Raji (cell line): Measurements from ENCODE around the gene SYNDIG1.

Experiments
- POLR2A ChIP-seq: IDR thresholded peaks from 2 replicates; pipeline ENCODE4 v1.6.1; 2011; ENCODE audit warnings: low read depth, low read length, control low read depth; ENCODE audit not compliant: insufficient read depth

Gene SYNDIG1

DNA sequence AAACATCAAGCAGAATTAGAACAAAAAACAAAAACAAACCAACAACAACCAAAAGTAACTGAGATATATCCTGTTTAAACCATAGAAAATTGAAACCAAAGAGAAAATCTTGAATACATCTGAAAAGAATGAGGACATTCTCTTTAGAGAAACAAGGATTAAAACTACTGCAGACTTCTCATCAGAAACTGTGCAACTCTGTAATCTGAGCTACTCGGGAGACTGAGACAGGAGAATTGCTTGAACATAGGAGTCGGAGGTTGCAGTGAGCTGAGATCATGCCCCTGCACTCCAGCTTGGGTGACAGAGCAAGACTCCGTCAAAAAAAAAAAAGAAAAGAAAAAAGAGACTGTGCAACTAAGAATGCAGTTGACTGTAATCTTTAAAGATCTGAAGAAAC lies 153.4 kb downstream of the SYNDIG1 start:
- no peak for TF ChIP-seq POLR2A

DNA sequence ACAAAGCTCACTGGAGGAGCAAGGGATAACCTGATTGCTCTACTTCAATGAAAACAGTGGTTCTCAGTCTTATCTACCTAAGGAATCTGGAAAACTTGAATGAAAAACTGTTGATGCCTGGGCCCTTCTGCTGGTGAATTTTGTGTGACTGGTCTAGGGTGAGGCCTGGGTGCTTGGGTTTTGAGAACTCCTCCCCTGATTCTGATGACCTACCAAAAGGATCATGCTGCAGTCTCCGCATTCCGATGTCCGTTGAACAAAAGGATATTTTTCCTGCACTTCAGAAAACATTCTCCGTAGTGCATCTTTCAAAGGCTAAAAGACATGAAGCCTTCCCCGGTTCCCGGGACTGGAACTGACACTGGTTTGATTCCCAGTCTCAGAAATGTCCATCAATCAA lies 157.9 kb downstream of the SYNDIG1 start:
- TF ChIP-seq POLR2A = no peak

DNA sequence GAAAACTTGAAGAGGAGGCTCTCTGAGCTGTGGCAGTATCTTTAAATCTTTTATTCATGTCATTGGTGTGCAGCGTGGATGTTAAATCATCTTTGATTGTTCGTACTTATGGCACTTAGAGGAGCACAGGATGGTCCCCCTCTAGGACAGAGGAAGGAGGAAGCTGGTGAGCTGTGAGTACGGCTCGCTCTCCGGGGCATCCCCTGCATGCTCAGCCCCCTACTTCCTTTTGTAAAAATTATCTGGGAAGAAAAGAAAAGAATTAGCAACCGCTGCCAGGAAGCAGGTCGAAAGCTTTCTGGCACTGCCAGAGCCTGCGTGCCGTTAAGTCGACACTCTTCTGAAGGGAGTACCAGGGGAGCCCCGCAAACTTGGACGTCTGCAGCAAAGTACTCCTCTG lies 158.5 kb downstream of the SYNDIG1 start:
- TF ChIP-seq POLR2A = no peak

DNA sequence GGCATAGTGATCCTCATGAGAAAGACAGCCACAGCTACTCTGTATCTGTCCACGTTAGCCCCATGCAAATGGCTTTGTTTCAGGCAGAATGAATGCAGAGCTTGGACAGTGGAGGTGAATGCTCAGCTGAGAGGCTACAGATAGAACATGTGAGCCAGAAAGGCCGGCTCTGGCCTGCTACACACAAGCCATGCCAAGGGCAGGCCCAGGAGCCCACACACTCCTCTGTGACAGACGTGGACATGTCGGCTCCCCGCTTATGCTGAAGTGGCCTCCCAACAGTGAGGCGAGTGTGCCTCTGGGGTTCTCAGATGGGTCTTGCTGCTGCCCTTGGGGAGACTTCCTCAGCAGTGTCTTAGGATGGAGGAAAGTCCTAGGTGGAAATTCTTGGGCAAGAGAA lies 159.6 kb downstream of the SYNDIG1 start:
- no peak for TF ChIP-seq POLR2A

DNA sequence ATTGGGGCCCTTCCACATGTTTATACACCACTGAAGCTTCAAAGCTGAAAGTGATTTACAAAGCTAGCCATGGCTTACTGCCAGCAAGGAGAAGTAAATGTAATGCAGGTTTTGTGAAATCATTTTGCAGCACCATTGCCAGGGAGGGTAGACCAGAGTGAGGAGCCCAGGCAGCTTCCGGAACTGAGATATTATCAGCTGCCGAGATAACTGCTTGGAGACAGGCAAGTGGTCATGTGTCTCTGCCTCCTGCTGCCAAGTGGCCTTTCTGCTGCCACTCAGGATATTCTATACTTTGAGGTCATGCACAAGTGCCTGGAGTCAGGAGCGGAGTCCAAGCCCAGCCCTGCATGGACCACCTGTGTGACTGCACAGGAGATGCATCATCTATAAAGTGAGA lies 160.2 kb downstream of the SYNDIG1 start:
- no peak for TF ChIP-seq POLR2A

DNA sequence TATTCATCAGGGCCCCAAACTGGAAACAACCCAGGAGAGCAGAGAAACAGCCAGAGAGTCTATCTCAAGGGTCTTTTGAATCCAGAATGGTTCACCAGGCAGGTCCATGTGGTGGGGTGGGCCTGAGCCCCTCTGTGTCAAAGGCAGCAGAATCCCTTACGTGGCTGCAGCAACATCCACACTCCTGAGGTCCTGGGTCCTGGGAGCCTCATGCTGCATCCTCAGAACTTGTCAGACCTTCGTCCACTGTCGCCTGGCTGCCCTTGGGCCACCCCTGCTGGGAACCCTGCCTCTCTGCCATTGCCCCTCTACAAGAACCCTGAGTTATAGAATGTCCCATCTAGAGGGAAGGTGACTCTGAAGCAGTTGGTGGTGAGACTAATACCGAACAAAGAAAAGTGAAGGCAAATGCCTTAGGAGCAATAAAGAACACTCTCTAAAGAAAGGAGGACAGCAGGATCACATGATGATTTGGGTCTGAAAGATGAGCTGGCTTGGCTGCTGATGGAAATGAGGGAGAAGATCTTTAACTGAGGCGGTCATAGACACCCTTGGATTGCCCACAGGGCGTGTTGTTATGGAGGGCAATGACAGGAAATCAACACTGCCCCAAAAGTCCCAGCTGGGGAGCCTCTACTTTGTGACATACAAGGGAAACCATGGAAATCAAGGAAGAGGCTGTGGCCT lies 161.2 kb downstream of the SYNDIG1 start:
- no peak for TF ChIP-seq POLR2A

DNA sequence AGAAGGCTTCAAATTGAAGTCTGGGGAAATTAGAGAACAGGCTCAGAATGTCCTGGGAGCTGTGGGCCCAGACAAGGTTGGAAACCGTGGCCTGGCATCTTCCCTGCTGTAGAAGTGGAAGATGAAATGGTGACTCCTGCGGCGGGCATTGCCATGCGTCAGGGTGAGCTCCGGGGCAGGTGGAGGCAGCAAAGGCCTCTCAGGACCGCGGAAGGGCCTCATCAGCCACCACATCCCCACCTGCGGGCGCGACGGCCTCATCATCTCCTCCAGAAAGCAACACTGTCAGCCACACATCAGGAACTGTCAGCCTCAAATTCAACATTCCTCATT lies 161.7 kb downstream of the SYNDIG1 start:
- TF ChIP-seq POLR2A = no peak

DNA sequence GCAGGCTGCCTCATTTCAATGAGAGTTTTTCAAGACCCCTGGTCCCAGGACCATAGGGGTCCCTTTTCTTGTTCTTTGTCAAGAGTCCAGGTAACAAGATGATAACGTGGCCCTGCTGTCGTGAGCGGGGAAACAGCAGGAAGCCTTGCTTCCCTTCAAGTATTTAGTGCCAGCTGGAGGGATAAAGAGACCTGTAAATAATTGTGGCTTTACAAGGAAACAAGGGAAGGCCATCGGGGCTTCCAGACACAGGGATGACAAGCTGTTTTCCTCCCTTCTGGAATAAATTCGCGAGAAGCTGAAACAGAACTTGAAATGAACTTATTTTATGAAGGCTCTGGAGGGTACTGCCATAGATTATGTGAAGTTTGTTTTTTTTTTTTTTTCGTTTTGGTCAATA lies 163.2 kb downstream of the SYNDIG1 start:
- no peak for TF ChIP-seq POLR2A

DNA sequence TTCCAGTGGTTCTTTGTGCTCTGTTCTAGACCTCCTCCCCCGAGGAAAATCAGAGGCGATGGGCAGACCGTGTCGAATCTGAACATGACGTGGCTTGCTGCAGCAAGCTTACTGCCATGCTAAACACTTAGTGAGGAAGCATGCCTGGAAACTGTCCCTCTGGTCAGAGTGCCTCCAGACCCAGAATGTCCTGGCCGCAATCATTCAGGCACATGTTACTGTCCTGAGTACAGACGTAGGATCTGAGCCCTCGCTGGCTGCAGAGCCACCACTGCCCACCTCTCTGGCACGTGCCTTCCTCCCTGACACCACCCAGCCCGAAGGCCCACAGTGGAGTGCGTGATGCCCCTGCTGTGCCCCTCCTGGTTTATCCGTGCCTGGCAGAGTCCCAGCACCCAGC lies 163.6 kb downstream of the SYNDIG1 start:
- TF ChIP-seq POLR2A = no peak

DNA sequence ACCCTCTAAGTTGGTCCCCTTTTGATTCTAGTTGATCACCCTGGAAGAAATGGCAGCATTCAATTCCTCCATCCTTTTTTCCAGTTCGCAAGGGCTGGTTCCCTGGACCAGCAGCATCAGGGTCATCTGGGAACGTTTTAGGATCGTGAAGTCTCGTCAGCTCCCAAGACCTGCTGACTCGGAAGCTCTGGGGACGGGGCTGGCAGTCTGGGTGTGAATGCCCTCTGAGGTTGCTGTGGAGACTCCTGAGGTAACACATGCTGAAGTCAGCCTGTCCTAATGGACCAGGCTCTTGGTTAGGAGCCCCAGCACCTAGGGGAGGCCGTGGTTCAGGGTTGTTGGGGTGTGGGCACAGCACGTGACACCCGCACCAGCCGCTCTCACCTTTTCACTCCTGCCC lies 164.1 kb downstream of the SYNDIG1 start:
- no peak for TF ChIP-seq POLR2A

DNA sequence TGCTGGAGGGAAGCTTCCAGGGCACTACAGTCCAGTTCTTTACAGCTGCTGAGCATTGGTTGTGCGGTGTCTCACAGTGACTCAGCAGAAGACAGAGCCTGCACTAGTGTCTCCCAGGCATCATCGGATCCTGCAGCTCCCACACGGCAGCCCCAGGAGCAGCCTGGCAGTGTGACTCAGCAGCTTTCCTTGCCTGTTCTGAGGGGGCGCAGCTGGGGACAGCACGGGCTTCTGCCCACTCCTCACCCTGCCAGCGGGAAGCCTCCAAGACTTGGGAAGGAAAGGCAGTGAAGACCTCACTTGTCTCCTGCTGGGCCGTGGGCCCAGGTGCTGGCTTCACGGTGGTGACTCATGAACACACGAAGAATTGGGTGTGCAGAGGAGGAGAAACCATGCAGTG lies 165.4 kb downstream of the SYNDIG1 start:
- no peak for TF ChIP-seq POLR2A

DNA sequence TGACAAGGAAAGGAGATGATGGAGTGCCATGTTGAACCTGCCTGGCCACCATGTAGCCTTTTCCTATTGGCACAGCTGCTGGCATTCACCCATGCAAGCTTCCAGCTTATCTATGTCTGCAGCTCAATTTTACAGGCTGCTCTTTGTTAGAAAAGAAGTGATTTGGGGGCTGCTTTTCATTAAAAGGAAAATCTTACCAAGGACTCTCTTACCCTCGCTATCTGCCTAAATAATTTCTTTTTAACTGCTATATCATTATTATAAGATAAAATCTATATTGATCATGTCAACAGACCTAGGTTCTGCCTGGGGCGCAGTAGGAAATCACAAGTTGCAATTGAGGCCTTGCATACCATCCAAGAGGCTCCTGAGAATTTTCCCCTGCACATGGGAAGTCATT lies 167.2 kb downstream of the SYNDIG1 start:
- no peak for TF ChIP-seq POLR2A

DNA sequence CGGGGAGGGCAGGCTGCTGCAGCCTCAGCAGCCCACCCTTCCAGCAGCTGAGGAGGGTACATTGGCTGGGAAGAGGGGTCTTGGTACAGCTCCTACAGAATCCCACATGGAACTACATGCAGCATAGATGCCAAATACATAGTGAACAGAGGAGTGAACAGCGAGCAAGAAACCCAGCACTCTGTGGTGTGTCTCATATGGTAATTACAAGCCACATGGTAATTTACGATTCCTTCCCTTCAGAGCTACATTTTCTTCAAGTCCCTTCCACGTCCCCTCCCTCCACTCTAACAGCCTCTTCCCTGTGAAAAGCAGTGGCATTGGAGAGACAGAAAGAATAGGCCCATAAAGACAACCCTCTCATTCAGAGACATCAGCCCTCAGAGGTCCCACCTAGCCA lies 167.7 kb downstream of the SYNDIG1 start:
- no peak for TF ChIP-seq POLR2A

DNA sequence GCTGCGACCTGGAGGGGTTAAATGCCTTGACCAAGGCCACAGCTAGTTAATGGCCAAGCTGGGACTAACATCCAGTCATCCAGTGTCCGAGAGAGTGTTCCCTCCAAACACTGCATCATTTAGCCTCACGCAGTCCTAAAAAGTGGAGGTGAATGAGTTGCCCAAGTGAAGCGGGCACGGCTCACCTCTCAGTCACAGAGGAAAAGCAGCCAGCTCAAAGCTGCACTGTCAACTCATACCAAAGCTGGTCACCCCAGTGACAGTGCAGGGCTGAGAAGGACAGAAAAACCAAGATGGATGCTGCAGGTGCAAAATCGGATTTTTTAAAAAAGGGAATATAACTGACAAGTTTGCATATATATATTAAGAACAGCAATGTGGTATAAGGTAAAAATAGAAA lies 168.5 kb downstream of the SYNDIG1 start:
- no peak for TF ChIP-seq POLR2A

DNA sequence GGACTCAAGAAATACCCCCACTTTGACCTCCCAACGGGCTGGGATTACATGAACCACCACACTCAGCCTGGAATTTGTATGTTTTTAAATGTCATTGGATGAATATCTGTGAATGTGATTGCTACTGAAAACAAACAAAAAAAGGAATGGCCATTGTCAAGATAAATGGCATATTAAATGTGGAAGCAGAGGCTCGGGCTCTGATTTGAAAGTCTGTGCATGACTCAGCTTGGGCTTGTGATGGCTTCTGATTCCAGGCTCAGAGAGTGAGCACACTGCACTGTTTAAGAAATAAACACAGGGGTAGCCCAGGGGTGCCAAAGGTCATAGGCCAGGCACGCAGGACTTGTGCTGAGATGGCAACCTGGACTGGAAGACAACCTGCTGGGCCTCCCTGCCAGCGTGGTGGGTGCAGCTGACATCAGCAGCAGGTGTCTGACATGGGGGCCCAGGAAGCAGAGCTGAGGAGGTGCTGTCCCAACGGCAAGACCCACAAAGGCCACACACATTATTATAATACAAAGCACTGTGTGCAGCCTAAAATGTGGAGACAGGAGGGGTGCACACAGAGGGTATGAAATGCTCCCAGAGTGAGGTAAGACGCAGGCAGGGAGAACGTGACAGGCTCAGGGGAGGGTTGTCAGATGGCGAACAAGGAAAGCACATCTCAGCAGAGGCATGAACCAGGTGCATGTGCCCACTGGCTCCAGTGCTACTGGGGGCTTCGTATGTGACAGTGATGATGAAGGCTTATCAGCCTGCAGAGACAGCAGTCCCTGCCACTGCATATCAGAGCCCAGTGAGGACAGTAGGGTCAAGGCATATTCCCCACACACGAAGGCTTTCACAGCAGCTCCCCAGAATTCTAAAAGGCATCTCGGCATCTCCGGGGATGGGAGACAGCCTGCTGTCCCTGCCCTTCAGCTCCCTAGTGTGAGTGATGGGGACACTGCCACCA lies 169.4 kb downstream of the SYNDIG1 start:
- TF ChIP-seq POLR2A = no peak

DNA sequence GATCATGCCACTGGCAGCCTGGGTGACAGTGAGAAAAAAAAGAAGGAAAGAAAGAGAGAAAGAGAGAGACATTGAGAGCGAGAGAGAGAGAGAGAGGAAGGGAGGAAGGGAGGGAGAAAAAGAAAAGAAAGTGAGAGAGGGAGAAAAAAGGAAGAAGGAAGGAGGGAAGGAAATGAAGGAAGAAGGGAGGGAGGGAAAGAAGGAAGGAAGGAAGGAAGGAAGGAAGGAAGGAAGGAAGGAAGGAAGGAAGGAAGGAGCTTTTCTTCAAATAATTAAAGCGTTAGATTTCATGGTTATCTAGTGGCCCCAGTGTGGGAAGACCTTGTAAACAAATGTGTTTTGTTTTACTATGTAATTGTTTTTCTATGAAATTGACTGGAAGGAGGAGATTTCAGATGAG lies 170.8 kb downstream of the SYNDIG1 start:
- TF ChIP-seq POLR2A = no peak
